Ascending aorta (tissue), 2 donors: Measurements from ENCODE around the gene FXYD6. TPM values are rescaled to one million over a fixed set of nuclear protein-coding genes. Genes with fewer than 3 reads are reported as not detected.

Experiments
- DNase-seq, 2 donors: peaks; one replicate each; pipeline ENCODE4 v3.0.0-alpha.2; 2019; ENCODE audit warnings: low spot score in 2 of 2
- H3K27ac ChIP-seq, 2 donors: fragments of 200-600 bp; sonication (generic); one replicate each; pipeline ENCODE4 v1.5.1; 2016 to 2017; ENCODE audit warnings: mild to moderate bottlenecking in 1 of 2
- H3K27me3 ChIP-seq: fragments of 200-600 bp; sonication (generic); one replicate; pipeline ENCODE4 v1.5.1; 2017
- H3K36me3 ChIP-seq, 2 donors: fragments of 200-600 bp; sonication (generic); one replicate each; pipeline ENCODE4 v1.5.1; 2016
- H3K4me1 ChIP-seq, 2 donors: fragments of 200-600 bp; sonication (generic); one replicate each; pipeline ENCODE4 v1.5.1; 2016 to 2017; ENCODE audit warnings: mild to moderate bottlenecking in 1 of 2
- H3K4me3 ChIP-seq, 2 donors: fragments of 200-600 bp; sonication (generic); one replicate each; pipeline ENCODE4 v1.5.1; 2016 to 2017; ENCODE audit warnings: mild to moderate bottlenecking in 1 of 2
- H3K9me3 ChIP-seq, 2 donors: fragments of 200-600 bp; sonication (generic); one replicate each; pipeline ENCODE4 v1.5.1; 2016
- CTCF ChIP-seq, 3 experiments: fragments of 200-600 bp in 2 of 3; fragments of 450-650 bp in 1 of 3; sonication (generic) in 2 of 3; IDR thresholded peaks; one replicate each; pipeline ENCODE4 v1.5.1; 2016 to 2019; ENCODE audit warnings: antibody characterized with exemption in 3 of 3, mild to moderate bottlenecking in 1 of 3, moderate library complexity in 1 of 3
- intact Hi-C: fragments of 100-400 bp; cut with DNase I; formaldehyde crosslinking; loops from one replicate; pipeline ENCODE4 v1.15.1; 2023
- total RNA-seq: library from RNA; depleted of rRNA; stranded (reverse); fragments of >200 nt; gene quantifications from one replicate; pipeline ENCODE4 v1.1.0, GENCODE V29; 2016

The FXYD6 gene
- total RNA-seq, 1 donor from 2014 or later = 16.4 TPM

GRCh38 chr11:117842131-117842941 is 34.1 kb downstream of the FXYD6 start:
- intact Hi-C loops = no loop called here
- H3K36me3 ChIP-seq = no peaks in the 10 kb centered on the region
- H3K27ac ChIP-seq = peak overlapping the region in 1 of 2 donors; percentile 22
- H3K4me3 ChIP-seq = no peak overlapping the region
- H3K27me3 ChIP-seq = no peaks in the 10 kb centered on the region
- H3K4me1 ChIP-seq = no peaks in the 10 kb centered on the region
- no peak for DNase-seq
- no peaks in the 10 kb centered on the region for H3K9me3 ChIP-seq
- no peak for TF ChIP-seq CTCF (IDR thresholded peaks at IDR 0.05)

GRCh38 chr11:117841551-117842031 is 34.9 kb downstream of the FXYD6 start:
- Histone ChIP-seq H3K4me1 (no peaks in the 10 kb centered on the region), H3K4me3 (no peak overlapping the region), H3K27ac (peak overlapping the region in 1 of 2 donors; percentile 22), H3K9me3 (no peaks in the 10 kb centered on the region), H3K36me3 (no peaks in the 10 kb centered on the region), H3K27me3 (no peaks in the 10 kb centered on the region)
- DNase-seq = no peak
- no peak for TF ChIP-seq CTCF (IDR thresholded peaks at IDR 0.05)
- intact Hi-C loops = no loop called here

GRCh38 chr11:117840881-117841550 is 35.4 kb downstream of the FXYD6 start:
- Histone ChIP-seq H3K36me3 (no peaks in the 10 kb centered on the region), H3K4me1 (no peaks in the 10 kb centered on the region), H3K9me3 (no peaks in the 10 kb centered on the region), H3K27ac (peak overlapping the region in 1 of 2 donors; percentile 22), H3K27me3 (no peaks in the 10 kb centered on the region), H3K4me3 (no peak overlapping the region)
- TF ChIP-seq CTCF (IDR thresholded peaks at IDR 0.05) = no peak
- intact Hi-C loops = no loop called here
- no peak for DNase-seq

GRCh38 chr11:117839936-117840813 is 36.3 kb downstream of the FXYD6 start:
- no peaks in the 10 kb centered on the region for H3K36me3 ChIP-seq
- no peaks in the 10 kb centered on the region for H3K27me3 ChIP-seq
- intact Hi-C loops = no loop called here
- H3K4me3 ChIP-seq = no peak overlapping the region
- H3K27ac ChIP-seq = no peak overlapping the region
- H3K4me1 ChIP-seq = no peaks in the 10 kb centered on the region
- H3K9me3 ChIP-seq = no peaks in the 10 kb centered on the region
- DNase-seq = no peak
- TF ChIP-seq CTCF (IDR thresholded peaks at IDR 0.05) = no peak

GRCh38 chr11:117839380-117839881 is 37.0 kb downstream of the FXYD6 start:
- intact Hi-C loops = no loop called here
- TF ChIP-seq CTCF (IDR thresholded peaks at IDR 0.05) = no peak
- H3K27me3 ChIP-seq = no peaks in the 10 kb centered on the region
- H3K4me3 ChIP-seq = no peak overlapping the region
- no peaks in the 10 kb centered on the region for H3K9me3 ChIP-seq
- no peak overlapping the region for H3K27ac ChIP-seq
- no peak for DNase-seq
- H3K4me1 ChIP-seq = no peaks in the 10 kb centered on the region
- no peaks in the 10 kb centered on the region for H3K36me3 ChIP-seq
